ENCODE measurements around the gene LRRC52. TPM values are rescaled to one million over a fixed set of nuclear protein-coding genes. Genes with fewer than 3 reads are reported as not detected.

LRRC52 gene
- total RNA-seq, 2 experiments from 2014 or later, result not detected

DNA sequence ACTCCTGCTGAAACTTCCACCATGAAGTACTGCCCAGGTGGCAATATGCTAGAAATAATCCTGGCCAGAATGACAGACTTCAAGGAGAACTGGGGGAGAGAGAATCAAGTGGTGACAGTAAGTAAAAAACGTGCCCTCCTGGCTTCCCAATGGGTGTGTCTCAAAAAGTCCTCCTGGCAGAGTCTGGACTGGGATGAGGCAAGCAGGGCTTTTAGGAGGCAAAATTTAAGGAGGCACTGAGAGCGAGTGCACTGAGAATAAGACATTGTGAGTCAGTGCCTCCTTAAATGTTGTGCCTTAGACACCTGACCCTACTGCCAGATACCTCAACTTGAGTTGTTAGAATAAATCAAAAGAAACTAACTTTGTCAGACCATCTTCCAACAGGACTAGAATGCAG lies 2.2 kb downstream of the LRRC52 start:
- POLR2A ChIA-PET, result no interaction called here
- Mint-ChIP-seq H3K27me3 (peaks cover 25% of the 10 kb centered on the region), H3K36me3 (no peaks in the 10 kb centered on the region), H3K27ac (no peak overlapping the region), H3K9me3 (no peaks in the 10 kb centered on the region), H3K4me3 (no peak overlapping the region), H3K4me1 (no peaks in the 10 kb centered on the region)
- ATAC-seq (ENCODE audit: low read depth) (no peak), DNase-seq (no peak)

DNA sequence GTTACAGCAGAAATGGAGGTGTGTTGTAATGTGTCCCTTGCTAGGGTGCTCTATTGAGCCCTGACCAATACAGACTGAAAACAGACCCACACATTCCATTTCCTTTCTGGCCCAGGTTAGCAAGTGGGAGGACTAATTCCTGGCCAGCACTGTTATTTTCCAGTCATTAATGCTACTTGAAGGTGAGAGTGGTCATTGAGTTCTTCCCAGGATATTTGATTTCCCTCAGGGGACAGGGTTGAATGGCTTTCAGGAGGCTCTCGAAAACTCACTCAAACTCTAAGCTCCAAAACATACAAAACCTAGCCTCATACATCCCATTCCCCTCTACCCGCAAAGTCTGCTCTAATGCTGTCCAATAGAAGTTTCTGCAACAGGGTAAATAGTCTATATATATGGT lies 6.2 kb downstream of the LRRC52 start:
- no peak overlapping the region for H3K27ac Mint-ChIP-seq
- H3K36me3 Mint-ChIP-seq, result no peaks in the 10 kb centered on the region
- H3K4me3 Mint-ChIP-seq, result no peak overlapping the region
- no peaks in the 10 kb centered on the region for H3K4me1 Mint-ChIP-seq
- H3K27me3 Mint-ChIP-seq, result peaks cover 26% of the 10 kb centered on the region
- no peaks in the 10 kb centered on the region for H3K9me3 Mint-ChIP-seq
- POLR2A ChIA-PET, result no interaction called here
- no peak for DNase-seq
- ATAC-seq (ENCODE audit: low read depth), result no peak

DNA sequence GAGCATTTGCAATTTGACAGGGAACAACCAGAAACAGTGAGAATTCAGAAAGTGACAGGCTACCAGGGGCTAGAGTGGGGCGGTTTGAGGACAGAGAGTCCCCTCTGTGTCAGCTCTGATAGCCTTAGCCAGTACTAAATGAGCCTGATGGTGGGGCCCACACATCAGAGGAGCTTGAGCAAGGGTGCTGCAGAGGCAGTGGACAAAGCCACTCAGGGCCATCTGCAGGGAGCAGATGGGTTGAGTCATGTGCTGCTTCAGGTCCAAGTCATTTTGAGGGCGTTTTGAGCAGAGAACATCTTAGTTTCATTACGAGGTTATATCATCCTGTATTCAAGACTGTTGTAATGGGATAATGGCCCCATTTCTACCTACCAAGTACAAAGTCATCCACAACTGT lies 7.7 kb downstream of the LRRC52 start:
- peaks cover 23% of the 10 kb centered on the region for H3K27me3 Mint-ChIP-seq
- no peaks in the 10 kb centered on the region for H3K4me1 Mint-ChIP-seq
- no peak overlapping the region for H3K27ac Mint-ChIP-seq
- no peak for ATAC-seq (ENCODE audit: low read depth)
- H3K36me3 Mint-ChIP-seq, result no peaks in the 10 kb centered on the region
- H3K9me3 Mint-ChIP-seq, result no peaks in the 10 kb centered on the region
- DNase-seq, result no peak
- POLR2A ChIA-PET, result no interaction called here
- H3K4me3 Mint-ChIP-seq, result no peak overlapping the region

DNA sequence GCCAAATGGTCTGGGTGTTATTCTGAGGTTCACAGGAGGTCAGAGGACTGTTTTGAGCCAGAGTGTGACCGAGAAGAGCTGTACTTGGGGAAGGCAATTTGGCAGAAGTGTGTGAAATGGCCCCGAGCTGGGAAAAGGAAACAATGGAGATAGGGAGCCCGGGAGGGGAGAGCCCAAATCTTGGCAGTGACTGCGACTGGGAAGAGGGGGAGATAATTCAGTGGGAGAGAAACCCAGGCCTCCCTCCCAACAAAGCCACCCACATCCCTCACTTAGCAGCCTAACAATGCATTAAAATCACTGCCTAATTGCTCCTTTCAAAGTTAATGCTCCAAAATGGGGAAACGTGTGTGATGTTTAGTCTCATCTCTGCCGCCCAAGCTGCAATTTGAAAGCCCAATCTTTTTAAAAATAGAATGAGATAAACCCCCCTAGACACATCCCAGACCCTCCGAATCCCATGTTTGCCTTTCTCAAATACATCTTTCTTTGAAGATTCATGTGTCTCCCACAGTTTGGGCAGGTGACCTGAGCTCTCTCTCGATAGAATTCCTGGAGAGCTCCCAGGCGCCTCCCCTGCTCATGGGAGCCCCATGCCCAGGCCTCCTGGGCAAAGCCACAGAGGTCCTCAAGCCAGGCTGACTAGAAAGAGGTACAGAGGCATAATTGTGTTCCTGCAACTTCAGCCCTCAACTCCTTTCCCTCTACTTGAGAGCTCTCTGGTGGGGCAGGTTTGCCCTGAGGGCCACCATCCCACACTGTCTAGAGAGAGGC lies 17.3 kb downstream of the LRRC52 start:
- no peak overlapping the region for H3K27ac Mint-ChIP-seq
- peaks cover 39% of the 10 kb centered on the region for H3K27me3 Mint-ChIP-seq
- no peaks in the 10 kb centered on the region for H3K9me3 Mint-ChIP-seq

DNA sequence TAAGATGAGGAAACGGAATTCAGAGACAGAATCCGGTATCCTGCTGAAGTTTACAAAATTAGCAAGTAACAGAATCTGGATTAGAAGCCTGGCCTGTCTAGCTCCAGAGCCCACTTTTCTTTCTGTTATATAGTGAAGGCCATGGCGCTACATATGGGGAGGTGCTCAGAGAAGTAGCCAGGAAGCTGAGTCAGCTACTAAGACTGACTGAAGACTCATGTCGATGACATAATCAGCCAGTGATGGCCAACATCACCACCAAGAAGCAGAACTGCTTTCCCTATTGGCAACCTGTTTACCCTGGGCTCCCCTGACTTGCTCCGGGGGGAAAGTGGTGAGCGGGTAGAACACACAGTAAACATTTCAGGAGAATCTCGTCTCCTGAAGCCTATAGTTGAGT lies 18.8 kb downstream of the LRRC52 start:
- no peak for ATAC-seq (ENCODE audit: low read depth)
- Mint-ChIP-seq H3K9me3 (no peaks in the 10 kb centered on the region), H3K4me3 (no peak overlapping the region), H3K27ac (no peak overlapping the region), H3K27me3 (peaks cover 37% of the 10 kb centered on the region), H3K4me1 (peaks cover 4% of the 10 kb centered on the region), H3K36me3 (no peaks in the 10 kb centered on the region)
- POLR2A ChIA-PET, result no interaction called here
- DNase-seq, result no peak

More for the DNA sequence above, 17.3 kb downstream of the LRRC52 start:
- Mint-ChIP-seq H3K36me3 (no peaks in the 10 kb centered on the region), H3K4me1 (peaks cover 2% of the 10 kb centered on the region), H3K4me3 (no peak overlapping the region)
- POLR2A ChIA-PET, result no interaction called here
- ATAC-seq (ENCODE audit: low read depth) (no peak), DNase-seq (no peak)

DNA sequence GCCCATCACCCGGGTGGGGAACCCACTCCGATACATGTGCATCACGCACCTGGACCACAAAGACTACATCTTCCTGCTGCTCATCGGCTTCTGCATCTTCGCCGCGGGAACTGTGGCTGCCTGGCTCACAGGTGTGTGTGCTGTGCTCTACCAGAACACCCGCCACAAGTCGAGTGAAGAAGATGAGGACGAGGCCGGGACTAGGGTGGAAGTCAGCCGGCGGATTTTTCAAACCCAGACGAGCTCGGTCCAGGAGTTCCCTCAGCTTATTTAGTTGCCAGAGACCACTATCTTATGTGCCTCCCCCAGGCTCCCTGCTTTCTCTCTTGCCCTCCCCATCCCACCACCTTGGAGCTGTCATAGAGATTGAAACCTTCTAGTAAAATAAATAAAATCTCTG lies 19.8 kb downstream of the LRRC52 start:
- POLR2A ChIA-PET, result no interaction called here
- Mint-ChIP-seq H3K4me3 (no peak overlapping the region), H3K4me1 (peaks cover 4% of the 10 kb centered on the region), H3K9me3 (no peaks in the 10 kb centered on the region), H3K27me3 (peaks cover 33% of the 10 kb centered on the region), H3K27ac (no peak overlapping the region), H3K36me3 (no peaks in the 10 kb centered on the region)
- DNase-seq, result no peak
- no peak for ATAC-seq (ENCODE audit: low read depth)

DNA sequence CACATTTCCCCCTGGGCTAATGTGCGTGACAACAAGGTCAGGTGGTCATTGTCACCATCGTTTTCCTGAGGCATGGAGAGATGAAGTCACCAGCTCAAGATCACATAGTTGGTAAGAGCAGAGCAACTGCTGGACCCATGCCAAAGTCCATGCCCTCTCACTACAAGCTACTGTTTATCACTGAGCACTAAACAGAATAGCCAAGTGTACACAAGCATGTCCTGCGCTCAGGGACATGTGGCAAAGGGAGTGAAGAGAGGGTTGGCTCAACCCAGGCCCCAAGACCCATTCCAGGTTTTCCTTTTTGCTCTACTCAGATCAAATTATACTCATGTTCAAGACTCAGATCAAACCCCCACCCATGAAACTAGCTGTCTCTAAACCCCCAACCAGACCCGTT lies 20.8 kb downstream of the LRRC52 start:
- ATAC-seq (ENCODE audit: low read depth) (no peak), DNase-seq (no peak)
- Mint-ChIP-seq H3K4me3 (no peak overlapping the region), H3K27me3 (peaks cover 31% of the 10 kb centered on the region), H3K27ac (no peak overlapping the region), H3K36me3 (no peaks in the 10 kb centered on the region), H3K4me1 (peaks cover 4% of the 10 kb centered on the region), H3K9me3 (no peaks in the 10 kb centered on the region)
- POLR2A ChIA-PET, result no interaction called here

DNA sequence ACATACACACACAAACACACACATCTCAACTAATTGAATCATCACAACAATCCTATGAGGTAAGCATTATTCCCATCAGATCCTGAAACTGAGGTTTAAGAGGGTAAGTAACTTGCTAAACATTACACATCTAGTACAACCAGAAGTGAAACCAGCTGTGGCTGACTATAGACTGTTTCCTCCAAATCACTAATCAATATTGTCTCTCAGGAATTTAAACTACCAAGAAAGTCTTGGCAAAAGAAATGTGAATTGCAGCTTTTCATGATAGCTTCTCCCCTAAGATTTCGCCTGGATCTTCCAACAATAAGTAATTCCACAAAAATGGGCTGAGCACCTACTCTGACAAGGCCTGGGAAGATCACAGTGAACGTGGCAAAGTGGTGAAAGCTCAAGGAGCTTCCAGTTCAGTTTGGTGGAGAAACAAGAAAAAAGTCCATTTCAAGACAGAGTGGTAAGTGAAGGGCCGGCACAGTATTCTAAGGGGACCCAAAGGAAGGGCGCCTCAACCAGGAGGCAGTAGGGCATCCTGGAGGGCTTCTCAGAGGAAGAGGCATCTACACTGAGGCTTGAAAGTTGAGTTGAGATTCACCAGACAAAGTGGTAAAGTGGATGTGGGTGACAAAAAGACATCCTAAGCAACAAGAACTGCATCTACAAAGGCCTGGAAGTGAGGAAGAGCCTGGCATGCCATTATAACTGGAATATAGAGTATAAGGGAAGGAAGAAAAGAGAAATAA lies 22.1 kb downstream of the LRRC52 start:
- peaks cover 26% of the 10 kb centered on the region for H3K27me3 Mint-ChIP-seq
- H3K4me3 Mint-ChIP-seq, result no peak overlapping the region
- H3K4me1 Mint-ChIP-seq, result peaks cover 4% of the 10 kb centered on the region
- H3K36me3 Mint-ChIP-seq, result no peaks in the 10 kb centered on the region
- no peaks in the 10 kb centered on the region for H3K9me3 Mint-ChIP-seq
- POLR2A ChIA-PET, result no interaction called here
- ATAC-seq (ENCODE audit: low read depth) (no peak), DNase-seq (no peak)
- H3K27ac Mint-ChIP-seq, result no peak overlapping the region

DNA sequence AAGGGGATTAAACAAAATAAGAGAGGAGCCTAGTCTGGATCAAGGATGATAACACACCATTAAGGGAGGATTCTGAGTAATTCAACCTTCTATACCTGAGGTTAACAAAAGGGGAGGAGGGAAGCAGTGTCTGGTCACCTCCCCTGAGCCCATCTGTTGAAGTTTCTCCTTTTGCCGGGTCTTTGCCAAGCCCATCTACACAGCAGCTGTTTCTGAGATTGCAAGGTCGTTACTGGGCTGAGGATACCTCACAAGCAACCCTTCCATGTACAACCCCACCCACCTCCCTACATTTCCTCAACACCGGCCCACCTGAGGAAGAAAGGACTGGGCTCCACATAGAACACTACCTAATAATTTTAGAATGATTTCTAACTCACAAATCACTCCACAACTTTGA lies 26.3 kb downstream of the LRRC52 start:
- Mint-ChIP-seq H3K4me1 (peaks cover 4% of the 10 kb centered on the region), H3K9me3 (no peaks in the 10 kb centered on the region), H3K36me3 (no peaks in the 10 kb centered on the region), H3K27me3 (peaks cover 23% of the 10 kb centered on the region), H3K27ac (no peak overlapping the region), H3K4me3 (no peak overlapping the region)
- DNase-seq, result no peak
- POLR2A ChIA-PET, result no interaction called here
- no peak for ATAC-seq (ENCODE audit: low read depth)

DNA sequence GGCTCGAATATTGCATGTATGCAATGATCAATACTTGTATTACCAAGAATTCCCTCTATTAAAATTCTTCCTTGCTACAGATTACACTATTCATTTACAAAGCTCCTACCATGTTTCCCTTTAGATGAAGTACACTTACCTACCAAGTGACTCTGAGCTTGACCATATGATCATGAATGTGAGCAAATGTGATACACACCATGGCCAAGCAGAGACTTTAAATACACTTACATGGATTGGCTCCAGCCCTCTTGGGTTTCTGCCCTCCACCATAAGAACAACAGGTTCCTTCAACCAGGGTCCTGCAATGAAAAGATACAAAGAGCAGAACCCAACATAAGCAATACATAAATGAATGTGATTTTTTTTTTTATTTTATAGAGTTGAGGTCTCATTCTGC lies 30.0 kb downstream of the LRRC52 start:
- no peaks in the 10 kb centered on the region for H3K36me3 Mint-ChIP-seq
- POLR2A ChIA-PET, result no interaction called here
- peaks cover 40% of the 10 kb centered on the region for H3K27me3 Mint-ChIP-seq

DNA sequence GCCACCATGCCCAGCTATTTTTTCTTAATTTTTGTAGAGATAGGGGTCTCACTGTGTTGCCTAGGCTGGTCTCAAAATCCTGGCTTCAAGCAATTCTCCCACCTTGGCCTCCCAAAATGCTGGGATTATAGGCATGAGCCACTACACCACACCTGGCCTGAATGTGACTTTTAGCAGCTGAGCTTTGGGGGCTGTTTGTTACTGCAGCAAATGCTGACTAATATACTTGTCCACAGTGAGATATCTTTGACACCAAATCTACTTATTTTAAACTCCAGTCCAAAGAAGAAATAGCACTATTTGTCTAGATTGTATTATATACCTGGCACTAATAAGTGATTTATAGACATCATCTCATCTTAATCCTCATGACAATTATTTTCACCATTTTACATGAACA lies 30.5 kb downstream of the LRRC52 start:
- peaks cover 38% of the 10 kb centered on the region for H3K27me3 Mint-ChIP-seq
- no peaks in the 10 kb centered on the region for H3K4me1 Mint-ChIP-seq
- DNase-seq, result no peak
- no peaks in the 10 kb centered on the region for H3K9me3 Mint-ChIP-seq
- POLR2A ChIA-PET, result no interaction called here
- no peak overlapping the region for H3K4me3 Mint-ChIP-seq
- H3K36me3 Mint-ChIP-seq, result no peaks in the 10 kb centered on the region
- no peak overlapping the region for H3K27ac Mint-ChIP-seq
- ATAC-seq (ENCODE audit: low read depth), result no peak

More for the DNA sequence above, 30.0 kb downstream of the LRRC52 start:
- Mint-ChIP-seq H3K4me3 (no peak overlapping the region), H3K9me3 (no peaks in the 10 kb centered on the region), H3K4me1 (no peaks in the 10 kb centered on the region), H3K27ac (no peak overlapping the region)
- DNase-seq (no peak), ATAC-seq (ENCODE audit: low read depth) (no peak)

DNA sequence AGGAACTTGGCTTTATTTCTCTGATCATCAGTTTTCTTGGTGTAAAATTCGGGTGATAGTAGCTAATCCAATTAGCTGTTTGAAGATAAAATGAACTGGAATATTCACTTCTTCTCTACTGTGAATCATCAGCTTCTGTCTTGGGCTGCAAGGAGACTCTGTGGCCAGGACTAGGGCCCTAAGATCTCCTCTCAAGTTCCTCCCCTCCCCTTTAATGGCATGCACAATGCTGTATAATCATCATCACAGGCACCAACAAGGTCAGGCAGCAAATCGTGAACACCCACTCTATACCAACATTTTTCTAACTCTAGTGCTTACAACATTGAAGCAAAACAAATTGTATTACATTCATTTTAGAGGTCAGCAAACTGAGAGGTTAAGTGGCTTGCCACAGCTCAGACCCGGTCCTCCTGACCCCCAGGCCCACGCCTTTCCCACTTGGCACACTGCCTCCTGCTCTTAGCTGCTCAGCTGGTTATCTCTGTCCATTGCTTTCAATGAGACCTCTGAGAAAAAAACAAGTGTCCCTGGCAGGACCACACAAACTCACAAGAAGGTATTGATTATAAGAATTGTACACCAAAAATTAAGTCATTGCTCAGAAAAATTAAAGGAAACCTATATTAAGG lies 31.8 kb downstream of the LRRC52 start:
- no peak for DNase-seq
- Mint-ChIP-seq H3K27me3 (peaks cover 33% of the 10 kb centered on the region), H3K36me3 (no peaks in the 10 kb centered on the region), H3K4me1 (no peaks in the 10 kb centered on the region), H3K9me3 (no peaks in the 10 kb centered on the region), H3K4me3 (no peak overlapping the region), H3K27ac (no peak overlapping the region)
- POLR2A ChIA-PET, result no interaction called here
- ATAC-seq (ENCODE audit: low read depth), result no peak

DNA sequence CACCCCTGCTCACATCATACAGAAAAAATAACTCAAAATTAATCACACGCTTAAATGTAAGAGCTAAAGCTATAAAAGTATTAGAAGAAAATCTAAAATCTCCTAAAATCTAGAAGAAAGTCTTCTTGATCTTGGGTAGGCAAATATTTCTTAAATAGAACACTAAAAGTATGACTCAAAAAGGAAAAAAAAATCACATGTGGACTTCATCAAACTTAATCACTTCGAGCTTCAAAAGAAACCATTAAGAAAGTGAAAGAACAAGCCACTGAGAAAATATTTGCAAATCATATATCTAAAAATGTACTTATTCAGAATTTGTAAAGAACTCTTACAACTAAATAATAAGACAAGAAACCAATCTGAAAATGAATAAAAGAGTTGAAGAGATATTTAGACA lies 32.7 kb downstream of the LRRC52 start:
- no peak overlapping the region for H3K27ac Mint-ChIP-seq
- DNase-seq (no peak), ATAC-seq (ENCODE audit: low read depth) (no peak)
- H3K9me3 Mint-ChIP-seq, result no peaks in the 10 kb centered on the region
- H3K27me3 Mint-ChIP-seq, result peaks cover 35% of the 10 kb centered on the region
- POLR2A ChIA-PET, result no interaction called here
- no peak overlapping the region for H3K4me3 Mint-ChIP-seq
- H3K36me3 Mint-ChIP-seq, result no peaks in the 10 kb centered on the region
- H3K4me1 Mint-ChIP-seq, result no peaks in the 10 kb centered on the region

DNA sequence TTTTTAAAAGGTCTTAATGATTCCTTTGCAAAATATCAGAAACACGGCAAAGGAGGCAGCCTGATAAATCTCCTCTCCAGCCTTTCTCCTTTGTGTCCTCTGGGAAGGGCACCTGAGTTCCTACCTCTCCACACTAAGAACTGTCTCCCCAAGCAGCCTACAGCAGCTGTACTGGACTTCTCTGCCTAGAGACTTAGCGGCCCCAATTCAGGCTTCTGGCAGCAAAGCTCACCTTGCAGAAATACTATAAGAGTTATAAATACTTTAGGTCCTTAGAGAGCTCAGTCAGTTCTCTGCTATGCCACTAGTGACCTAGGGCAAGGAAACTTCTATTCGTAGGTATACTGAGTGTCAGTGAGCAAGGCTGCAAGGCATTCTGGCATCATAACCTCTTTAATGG lies 33.9 kb downstream of the LRRC52 start:
- Mint-ChIP-seq H3K27me3 (peaks cover 35% of the 10 kb centered on the region), H3K4me3 (no peak overlapping the region), H3K9me3 (no peaks in the 10 kb centered on the region), H3K27ac (no peak overlapping the region), H3K4me1 (no peaks in the 10 kb centered on the region), H3K36me3 (no peaks in the 10 kb centered on the region)
- POLR2A ChIA-PET, result no interaction called here
- no peak for ATAC-seq (ENCODE audit: low read depth)
- DNase-seq, result no peak

All from activated naive CD8-positive, alpha-beta T cell treated with anti-CD3 and anti-CD28 coated beads, Interleukin-2, amount 10 ng/mL, durations not matched to agents 7 days and 5 days (primary cell).